Neural progenitor cell (in vitro differentiated cells): ENCODE measurements around the gene AQP6. TPM values are rescaled to one million over a fixed set of nuclear protein-coding genes. Genes with fewer than 3 reads are reported as not detected.
A peak's percentile ranks its signal among the peaks of the same experiment; 100 is the strongest.

Source experiments
- DNase-seq: peaks from one replicate; pipeline ENCODE4 v3.0.0-alpha.2; 2016; ENCODE audit warnings: low spot score
- H2AFZ ChIP-seq: fragments of 200-600 bp; sonication (generic); replicated peaks from 2 replicates; pipeline ENCODE4 v1.6.1; 2016; ENCODE audit warnings: antibody characterized with exemption
- H3F3A ChIP-seq: fragments of 200-600 bp; sonication (generic); 2 replicates; pipeline ENCODE4 v1.6.1; 2016; ENCODE audit warnings: antibody characterized with exemption, low read depth
- H3K27ac ChIP-seq: fragments of 200-600 bp; sonication (generic); 2 replicates; pipeline ENCODE4 v1.5.1; 2016; ENCODE audit warnings: mild to moderate bottlenecking
- H3K27me3 ChIP-seq: fragments of 200-600 bp; sonication (generic); 2 replicates; pipeline ENCODE4 v1.6.1; 2016; ENCODE audit warnings: mild to moderate bottlenecking, moderate library complexity
- H3K36me3 ChIP-seq: fragments of 200-600 bp; sonication (generic); 2 replicates; pipeline ENCODE4 v1.5.1; 2016
- H3K4me1 ChIP-seq: fragments of 200-600 bp; sonication (generic); 2 replicates; pipeline ENCODE4 v1.6.1; 2016; ENCODE audit warnings: mixed run types
- H3K4me2 ChIP-seq: fragments of 200-600 bp; sonication (generic); 2 replicates; pipeline ENCODE4 v1.6.1; 2016
- H3K4me3 ChIP-seq: fragments of 200-600 bp; sonication (generic); 2 replicates; pipeline ENCODE4 v1.5.1; 2016
- H3K79me2 ChIP-seq: fragments of 200-600 bp; sonication (generic); 2 replicates; pipeline ENCODE4 v1.6.1; 2016; ENCODE audit warnings: low read depth
- H3K9ac ChIP-seq: fragments of 200-600 bp; sonication (generic); 2 replicates; pipeline ENCODE4 v1.6.1; 2016
- H3K9me3 ChIP-seq: fragments of 200-600 bp; sonication (generic); 2 replicates; pipeline ENCODE4 v1.5.1; 2016; ENCODE audit warnings: low read depth
- H4K20me1 ChIP-seq: fragments of 200-600 bp; sonication (generic); 2 replicates; pipeline ENCODE4 v1.6.1; 2016; ENCODE audit warnings: low read depth
- H3K27ac Mint-ChIP-seq: 3 replicates; pipeline ENCODE4 v1.8.0; 2021; ENCODE audit warnings: mixed read lengths
- H3K27me3 Mint-ChIP-seq: 2 replicates; pipeline ENCODE4 v1.8.0; 2022; ENCODE audit warnings: low read depth, mild to moderate bottlenecking, inconsistent platforms, moderate library complexity, mixed read lengths; ENCODE audit not compliant: insufficient read depth
- H3K36me3 Mint-ChIP-seq: 3 replicates; pipeline ENCODE4 v1.8.0; 2021; ENCODE audit warnings: mixed read lengths
- H3K4me1 Mint-ChIP-seq: 3 replicates; pipeline ENCODE4 v1.8.0; 2021; ENCODE audit warnings: mixed read lengths
- H3K4me3 Mint-ChIP-seq: 3 replicates; pipeline ENCODE4 v1.8.0; 2021; ENCODE audit warnings: mild to moderate bottlenecking, moderate library complexity, mixed read lengths
- H3K9me3 Mint-ChIP-seq: 3 replicates; pipeline ENCODE4 v1.8.0; 2020; ENCODE audit warnings: mixed read lengths
- EZH2 ChIP-seq: fragments of 200-600 bp; sonication (generic); IDR thresholded peaks from 2 replicates; pipeline ENCODE4 v1.6.1; 2017; ENCODE audit warnings: antibody characterized with exemption, mild to moderate bottlenecking, moderate library complexity
- EZH2phosphoT487 ChIP-seq: fragments of 200-600 bp; sonication (generic); IDR thresholded peaks from 2 replicates; pipeline ENCODE4 v1.6.1; 2017; ENCODE audit warnings: antibody characterized with exemption
- total RNA-seq: library from RNA; depleted of rRNA; stranded (reverse); fragments of >200 nt; gene quantifications from 2 replicates; pipeline ENCODE4 v1.2.3, GENCODE V29; 2015; ENCODE audit warnings: low replicate concordance
- TF ChIP-seq, protein P1 (sequence below): fragments of 200-600 bp; sonication (generic); IDR thresholded peaks from 2 replicates; pipeline ENCODE4 v1.5.1; 2017; ENCODE audit warnings: antibody characterized with exemption, mild to moderate bottlenecking

The AQP6 gene
- total RNA-seq, 1 donor from 2014 or later, result not detected

DNA sequence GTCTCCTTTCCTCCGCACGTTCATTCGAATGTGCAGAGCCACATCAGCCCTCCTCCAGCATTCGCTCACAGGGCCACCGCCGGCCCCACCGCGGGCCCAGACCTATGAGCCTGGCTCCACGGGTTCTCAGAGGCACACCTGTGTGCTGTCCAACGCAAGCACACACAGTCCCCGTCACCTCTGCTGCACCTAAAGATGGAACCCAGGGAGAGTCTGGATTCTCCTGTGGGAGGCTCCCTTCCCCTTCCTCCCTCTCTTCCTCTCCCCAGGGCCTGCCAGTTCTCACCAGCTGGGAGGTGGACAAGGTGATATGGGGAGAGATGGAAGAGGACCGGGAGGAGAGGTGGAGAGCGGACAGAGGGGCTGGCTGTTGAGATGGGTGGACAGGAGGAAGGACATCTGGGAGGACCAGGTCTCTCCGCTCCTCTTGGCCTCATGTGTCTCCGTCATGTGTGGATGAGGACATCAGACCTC lies 4.9 kb upstream of the AQP6 start:
- Mint-ChIP-seq H3K36me3 (no peaks in the 10 kb centered on the region), H3K4me3 (no peak overlapping the region), H3K4me1 (peaks cover 27% of the 10 kb centered on the region), H3K9me3 (no peaks in the 10 kb centered on the region), H3K27ac (no peak overlapping the region), H3K27me3 (peaks cover 10% of the 10 kb centered on the region)
- no peaks in the 10 kb centered on the region for H3K79me2 ChIP-seq
- H3K4me3 ChIP-seq, result peak overlapping the region; percentile 41
- no peaks in the 10 kb centered on the region for H3K36me3 ChIP-seq
- H3K9ac ChIP-seq, result no peak overlapping the region
- H3F3A ChIP-seq, result peaks cover 4% of the 10 kb centered on the region
- DNase-seq, result no peak
- H3K27me3 ChIP-seq, result peaks cover 82% of the 10 kb centered on the region
- peaks cover 3% of the 10 kb centered on the region for H4K20me1 ChIP-seq
- TF ChIP-seq EZH2phosphoT487 (no peak), EZH2 (no peak)
- TF ChIP-seq, protein P1, sequence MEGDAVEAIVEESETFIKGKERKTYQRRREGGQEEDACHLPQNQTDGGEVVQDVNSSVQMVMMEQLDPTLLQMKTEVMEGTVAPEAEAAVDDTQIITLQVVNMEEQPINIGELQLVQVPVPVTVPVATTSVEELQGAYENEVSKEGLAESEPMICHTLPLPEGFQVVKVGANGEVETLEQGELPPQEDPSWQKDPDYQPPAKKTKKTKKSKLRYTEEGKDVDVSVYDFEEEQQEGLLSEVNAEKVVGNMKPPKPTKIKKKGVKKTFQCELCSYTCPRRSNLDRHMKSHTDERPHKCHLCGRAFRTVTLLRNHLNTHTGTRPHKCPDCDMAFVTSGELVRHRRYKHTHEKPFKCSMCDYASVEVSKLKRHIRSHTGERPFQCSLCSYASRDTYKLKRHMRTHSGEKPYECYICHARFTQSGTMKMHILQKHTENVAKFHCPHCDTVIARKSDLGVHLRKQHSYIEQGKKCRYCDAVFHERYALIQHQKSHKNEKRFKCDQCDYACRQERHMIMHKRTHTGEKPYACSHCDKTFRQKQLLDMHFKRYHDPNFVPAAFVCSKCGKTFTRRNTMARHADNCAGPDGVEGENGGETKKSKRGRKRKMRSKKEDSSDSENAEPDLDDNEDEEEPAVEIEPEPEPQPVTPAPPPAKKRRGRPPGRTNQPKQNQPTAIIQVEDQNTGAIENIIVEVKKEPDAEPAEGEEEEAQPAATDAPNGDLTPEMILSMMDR, result no peak
- peak overlapping the region; percentile 76 for H3K4me2 ChIP-seq
- H2AFZ ChIP-seq, result peak overlapping the region; percentile 99
- H3K27ac ChIP-seq, result no peak overlapping the region
- no peaks in the 10 kb centered on the region for H3K9me3 ChIP-seq
- peaks cover 3% of the 10 kb centered on the region for H3K4me1 ChIP-seq

DNA sequence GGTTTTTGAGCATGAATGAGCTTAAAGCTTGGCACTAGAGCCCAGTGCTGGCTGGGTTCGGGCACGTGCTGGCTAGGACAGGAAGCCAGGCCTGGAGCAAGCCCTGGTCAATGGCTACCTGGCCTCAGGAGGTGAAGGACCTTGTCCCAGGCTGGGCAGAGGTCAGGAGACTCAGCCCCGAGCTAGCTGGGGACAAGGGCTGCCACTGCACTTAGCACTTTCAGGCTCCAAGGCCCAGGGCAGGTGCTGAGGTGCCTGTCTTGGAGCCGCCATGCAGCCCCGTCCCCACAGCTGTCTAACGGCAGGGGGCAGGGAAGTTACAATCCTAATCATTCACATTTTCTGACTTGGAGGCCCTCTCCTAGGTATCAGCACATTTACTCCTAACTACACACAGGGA lies 4.3 kb upstream of the AQP6 start:
- no peaks in the 10 kb centered on the region for H3K4me1 ChIP-seq
- H3K27ac ChIP-seq, result no peak overlapping the region
- Mint-ChIP-seq H3K27ac (no peak overlapping the region), H3K4me1 (peaks cover 23% of the 10 kb centered on the region), H3K27me3 (peaks cover 10% of the 10 kb centered on the region), H3K4me3 (no peak overlapping the region), H3K36me3 (no peaks in the 10 kb centered on the region), H3K9me3 (no peaks in the 10 kb centered on the region)
- H3K9me3 ChIP-seq, result no peaks in the 10 kb centered on the region
- peaks cover 75% of the 10 kb centered on the region for H3K27me3 ChIP-seq
- H3K9ac ChIP-seq, result no peak overlapping the region
- H4K20me1 ChIP-seq, result no peaks in the 10 kb centered on the region
- DNase-seq, result no peak
- H3K4me3 ChIP-seq, result no peak overlapping the region
- H3K4me2 ChIP-seq, result no peak overlapping the region
- H3K79me2 ChIP-seq, result no peaks in the 10 kb centered on the region
- H3F3A ChIP-seq, result no peaks in the 10 kb centered on the region
- TF ChIP-seq EZH2 (no peak), EZH2phosphoT487 (no peak)
- TF ChIP-seq, protein P1, result no peak
- no peaks in the 10 kb centered on the region for H3K36me3 ChIP-seq
- no peak overlapping the region for H2AFZ ChIP-seq

DNA sequence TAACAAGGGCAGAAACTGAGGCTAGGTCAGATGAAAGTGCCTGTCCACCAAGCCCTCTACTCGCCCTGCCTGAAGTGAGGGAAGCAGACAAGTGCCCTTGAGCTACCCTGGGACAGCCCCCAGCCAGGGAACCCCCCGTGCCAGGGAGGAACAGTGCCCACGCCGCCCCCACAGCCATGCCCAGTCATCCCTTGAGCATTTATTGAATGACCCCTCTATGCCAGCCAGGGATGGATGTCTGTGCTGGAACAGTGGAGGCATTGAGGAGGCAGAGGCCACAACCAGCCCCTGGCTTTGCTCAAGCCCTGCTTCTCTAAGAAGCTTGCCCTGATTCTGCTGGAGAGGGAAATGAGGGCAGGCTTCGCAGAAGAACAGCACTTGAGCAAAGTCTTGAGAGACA lies 3.7 kb upstream of the AQP6 start:
- no peak for DNase-seq

More for the DNA sequence above, 3.7 kb upstream of the AQP6 start:
- no peaks in the 10 kb centered on the region for H3K36me3 Mint-ChIP-seq
- Histone ChIP-seq H2AFZ (no peak overlapping the region), H3F3A (no peaks in the 10 kb centered on the region), H3K4me2 (no peak overlapping the region), H3K9me3 (no peaks in the 10 kb centered on the region), H4K20me1 (no peaks in the 10 kb centered on the region), H3K27ac (no peak overlapping the region), H3K36me3 (no peaks in the 10 kb centered on the region), H3K9ac (no peak overlapping the region), H3K79me2 (no peaks in the 10 kb centered on the region), H3K4me1 (no peaks in the 10 kb centered on the region), H3K27me3 (peaks cover 69% of the 10 kb centered on the region), H3K4me3 (no peak overlapping the region)
- H3K4me3 Mint-ChIP-seq, result no peak overlapping the region
- TF ChIP-seq, protein P1, result no peak
- no peak for TF ChIP-seq EZH2
- no peak for TF ChIP-seq EZH2phosphoT487
- H3K9me3 Mint-ChIP-seq, result no peaks in the 10 kb centered on the region
- no peak overlapping the region for H3K27ac Mint-ChIP-seq
- peaks cover 10% of the 10 kb centered on the region for H3K27me3 Mint-ChIP-seq
- H3K4me1 Mint-ChIP-seq, result peaks cover 22% of the 10 kb centered on the region
